HS-27A (cell line): ENCODE results near the gene KIAA1210.

Experiments
- DNase-seq: peaks from one replicate; pipeline ENCODE4 v3.0.0-alpha.2; 2012; ENCODE audit warnings: low read depth, missing footprints

The KIAA1210 gene

GRCh38 chrX:119090627-119091026 lies 37.0 kb downstream of the KIAA1210 start:
- no peak for DNase-seq

- DNase-seq, result no peak
These were observed 38.0 kb downstream of the KIAA1210 start for GRCh38 chrX:119089619-119090018.

DNA sequence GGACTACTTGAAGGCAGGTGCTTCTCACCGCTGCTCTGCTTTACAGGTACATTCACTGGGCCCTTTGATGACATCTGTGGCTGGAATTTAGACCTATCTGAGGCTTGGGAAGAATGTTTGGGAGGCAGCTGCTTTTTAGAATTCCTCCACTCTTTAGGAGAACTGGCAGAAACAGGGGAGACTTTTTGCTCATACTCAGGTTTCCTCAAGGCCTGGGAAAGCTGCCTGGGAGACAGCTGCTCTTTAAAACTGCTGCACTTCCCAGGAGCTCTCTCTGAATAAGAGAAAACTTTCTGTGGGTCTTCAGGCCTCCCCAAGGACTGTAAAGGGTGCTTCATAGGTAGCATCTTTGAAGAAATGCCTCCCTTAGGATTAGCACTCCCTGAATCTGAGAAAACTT lies 40.5 kb downstream of the KIAA1210 start:
- no peak for DNase-seq

- no peak for DNase-seq
These were observed 42.8 kb downstream of the KIAA1210 start for GRCh38 chrX:119084766-119085165.

DNA sequence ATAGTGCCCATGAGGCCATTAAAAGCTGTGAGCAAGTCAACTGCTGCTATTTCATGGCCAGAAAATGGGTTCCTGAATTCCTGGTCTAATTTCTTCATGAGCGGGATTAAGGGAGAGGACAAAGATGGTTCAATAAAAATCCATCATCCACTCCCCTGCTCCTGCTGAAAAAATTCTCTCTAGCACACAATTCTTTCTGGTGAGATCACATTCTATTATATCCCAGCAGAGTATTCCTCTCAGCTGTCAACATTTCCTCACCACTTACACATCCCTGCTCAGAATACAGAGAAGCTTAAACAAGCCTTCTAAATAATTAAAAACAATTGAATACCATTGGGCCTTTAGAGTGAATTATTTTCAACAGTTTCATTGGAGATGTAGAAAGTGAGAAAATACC lies 45.3 kb downstream of the KIAA1210 start:
- no peak for DNase-seq

GRCh38 chrX:119075270-119076025 lies 52.2 kb downstream of the KIAA1210 start:
- no peak for DNase-seq

- DNase-seq, result no peak
These were observed 53.7 kb downstream of the KIAA1210 start for GRCh38 chrX:119073911-119074310.

GRCh38 chrX:119073200-119073905 lies 54.3 kb downstream of the KIAA1210 start:
- no peak for DNase-seq

- no peak for DNase-seq
These were observed 54.9 kb downstream of the KIAA1210 start, which contains the start of gene CT47C1 for GRCh38 chrX:119072744-119073143. Gene CT47C1 (plus strand): TSS chrX:119072993. CDS start chrX:119073226, 233 bp downstream.

DNA sequence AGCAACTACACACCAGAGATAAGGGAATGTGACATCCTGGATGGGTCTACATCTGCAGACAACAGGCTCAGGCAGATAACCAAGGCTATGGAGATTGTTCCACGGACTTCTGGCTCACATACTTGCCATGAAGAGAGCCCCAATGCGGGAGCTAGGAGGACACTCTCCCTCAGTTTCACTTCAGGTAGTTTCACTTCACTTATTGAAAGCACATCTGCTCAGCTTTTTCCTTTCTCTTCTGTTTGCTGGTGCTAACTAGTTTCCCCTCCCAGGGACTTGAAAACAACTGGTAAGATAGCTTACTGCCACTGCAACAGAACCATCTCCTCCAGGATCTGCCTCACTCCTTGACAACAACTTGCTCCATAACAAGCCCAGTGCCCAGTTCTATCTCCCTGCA lies 56.2 kb downstream of the KIAA1210 start:
- no peak for DNase-seq

DNA sequence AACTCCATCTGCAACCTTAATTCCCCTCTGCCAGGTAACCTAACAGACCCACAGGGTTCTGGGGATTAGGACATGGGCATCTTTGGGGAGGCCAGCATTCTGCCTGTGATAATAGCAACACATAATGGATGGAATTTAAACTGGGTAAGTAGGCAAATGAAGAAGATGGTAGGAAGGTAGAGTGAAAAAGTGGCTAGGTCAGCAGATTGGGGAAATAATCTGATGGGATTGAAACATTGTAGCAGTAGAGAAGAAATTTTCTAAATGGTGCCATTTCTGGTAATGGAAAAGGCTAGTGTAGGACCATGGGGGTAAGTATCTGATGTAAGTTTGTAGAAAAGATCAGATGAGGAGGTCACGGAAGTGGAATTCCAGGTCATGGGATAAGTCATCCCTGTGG lies 57.9 kb downstream of the KIAA1210 start:
- no peak for DNase-seq

DNA sequence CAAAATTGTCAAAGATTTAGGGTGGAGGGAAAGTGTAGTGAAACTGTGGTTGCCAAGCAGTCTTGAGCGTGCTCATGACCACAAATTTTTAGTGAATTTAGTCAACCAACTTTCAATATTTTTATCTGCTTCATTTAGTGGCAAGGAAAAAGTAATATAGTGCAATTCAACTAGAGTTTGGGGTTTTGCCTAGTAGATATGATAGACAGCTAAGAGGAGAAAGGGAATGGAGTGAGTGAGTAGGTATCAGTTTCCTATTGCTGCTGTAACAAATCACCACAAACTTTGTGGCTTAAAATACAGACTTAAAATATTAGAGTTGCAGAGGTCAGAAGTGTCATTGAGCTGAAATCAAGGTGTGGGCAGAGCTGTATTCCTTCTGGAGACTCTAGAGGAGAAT lies 58.5 kb downstream of the KIAA1210 start:
- no peak for DNase-seq

GRCh38 chrX:119067023-119067739 lies 60.4 kb downstream of the KIAA1210 start:
- DNase-seq, result peak; percentile 39

DNA sequence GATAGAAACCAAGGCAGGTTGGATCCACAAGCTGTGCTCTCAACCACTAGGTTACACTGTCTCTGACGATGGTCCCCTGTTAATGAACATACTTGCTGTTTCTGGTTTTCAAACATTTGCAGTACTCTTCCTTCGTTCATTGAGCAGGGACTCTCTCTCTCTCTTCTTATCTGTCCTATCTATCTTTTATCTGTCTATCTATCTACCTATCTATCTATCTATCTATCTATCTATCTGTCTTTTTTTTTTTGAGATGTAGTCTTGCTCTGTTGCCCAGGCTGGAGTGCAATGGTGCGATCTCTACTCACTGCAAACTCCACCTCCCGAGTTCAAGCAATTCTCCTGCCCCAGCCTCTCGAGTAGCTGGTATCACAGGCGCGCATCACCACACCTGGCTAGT lies 64.2 kb downstream of the KIAA1210 start:
- DNase-seq, result no peak

DNA sequence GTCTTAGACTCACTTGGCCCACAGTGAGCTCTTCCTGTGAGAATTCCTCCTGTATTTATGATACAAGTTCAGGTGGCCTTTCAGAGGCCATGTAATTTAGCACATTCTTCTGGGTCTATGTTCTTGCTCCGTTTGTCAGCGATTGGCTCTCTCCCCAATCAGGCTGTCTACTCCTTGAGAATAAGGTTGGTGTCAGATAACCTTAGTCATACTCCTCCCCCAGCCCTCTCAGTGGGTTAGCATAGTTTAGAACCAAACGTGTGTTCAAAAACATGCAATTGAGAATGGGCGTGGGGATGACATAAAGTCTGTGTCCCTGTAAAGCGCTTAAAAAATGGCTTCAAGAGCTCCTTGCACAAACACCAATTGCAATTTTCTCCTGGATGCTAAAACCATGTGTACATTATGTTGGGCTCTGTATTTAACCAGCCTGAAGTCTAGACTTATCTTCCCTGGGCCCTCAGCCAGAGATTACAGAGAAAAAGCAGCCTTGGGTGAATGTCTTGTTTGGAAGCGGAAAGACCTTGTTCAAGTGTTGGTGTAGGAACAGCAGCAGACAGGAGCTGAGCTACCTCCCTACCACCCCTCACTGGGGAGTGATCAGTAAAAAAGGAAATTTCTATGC lies 64.8 kb downstream of the KIAA1210 start:
- DNase-seq, result no peak

DNA sequence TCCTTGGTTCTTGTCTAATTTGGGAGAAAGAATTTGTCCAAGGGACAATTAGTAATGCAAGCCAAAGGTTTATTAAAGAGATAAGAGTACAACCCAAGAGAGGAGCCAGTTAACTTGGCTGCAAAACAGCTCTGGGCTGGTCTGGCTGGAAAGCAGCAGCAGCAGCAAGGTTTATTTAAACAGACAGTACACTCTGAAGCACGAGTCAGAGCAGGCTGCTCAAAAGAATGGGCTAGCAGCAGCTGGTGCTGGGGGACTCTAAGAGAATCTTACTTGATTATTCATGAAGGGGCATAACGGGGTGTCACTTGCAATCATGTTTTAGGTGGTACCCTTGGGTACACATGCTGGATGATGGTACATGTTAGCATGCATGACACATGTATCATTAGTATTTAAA lies 71.9 kb downstream of the KIAA1210 start:
- DNase-seq, result no peak

DNA sequence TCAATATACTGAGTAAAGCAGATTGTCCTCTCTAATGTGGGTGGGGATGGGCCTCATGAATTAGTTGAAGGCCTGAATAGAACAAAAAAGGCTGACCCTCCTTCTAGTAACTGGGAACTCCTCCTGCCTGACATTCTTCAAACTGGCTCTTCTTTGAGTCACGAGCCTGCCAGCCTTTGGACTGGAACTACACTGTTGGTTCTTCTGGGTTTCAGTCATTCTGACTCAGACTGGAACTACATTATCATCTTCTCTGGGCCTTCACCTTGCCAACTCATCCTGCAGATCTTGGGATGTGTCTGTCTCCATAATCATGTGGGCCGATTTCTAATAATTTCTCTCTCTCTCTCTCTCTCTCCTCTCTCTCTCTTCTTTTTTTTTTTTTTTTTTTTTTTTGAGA lies 81.7 kb downstream of the KIAA1210 start:
- no peak for DNase-seq

DNA sequence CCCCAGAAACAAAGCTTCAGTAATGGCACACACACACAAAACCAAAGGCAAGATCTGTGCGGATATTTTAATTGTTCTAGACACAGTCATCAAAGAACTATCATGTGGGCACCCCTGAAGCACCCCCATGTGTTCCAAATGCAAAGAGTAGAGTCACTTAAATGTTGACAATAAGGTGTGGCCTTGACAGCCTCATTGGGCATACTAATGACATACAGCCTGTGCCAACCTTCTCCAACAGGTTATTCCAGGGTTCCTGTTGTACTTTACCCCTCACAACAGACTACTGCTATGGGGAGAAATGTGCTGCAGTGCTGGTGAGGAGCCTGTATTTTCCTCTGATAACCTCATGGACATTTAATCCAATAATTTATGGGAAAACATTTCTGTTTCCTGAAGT lies 84.6 kb downstream of the KIAA1210 start:
- no peak for DNase-seq

DNA sequence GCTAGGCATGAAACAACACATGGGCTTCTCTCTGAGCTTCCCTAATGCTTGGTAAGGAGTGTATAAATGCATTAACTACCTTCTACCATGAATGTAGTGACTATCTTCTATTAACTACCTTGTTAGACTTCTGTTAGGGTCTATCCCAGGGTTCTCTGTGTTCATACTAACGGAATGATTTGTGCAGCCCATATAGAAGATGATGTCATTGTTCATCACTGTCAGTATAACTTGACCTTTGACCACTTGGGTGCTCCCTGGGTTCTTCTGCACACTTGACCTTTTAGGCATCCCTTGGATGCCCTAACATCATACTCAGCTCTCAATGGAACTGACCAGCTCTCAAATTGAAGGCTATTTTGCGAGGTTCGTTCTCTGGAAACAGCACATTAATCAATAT lies 85.6 kb downstream of the KIAA1210 start:
- no peak for DNase-seq

DNA sequence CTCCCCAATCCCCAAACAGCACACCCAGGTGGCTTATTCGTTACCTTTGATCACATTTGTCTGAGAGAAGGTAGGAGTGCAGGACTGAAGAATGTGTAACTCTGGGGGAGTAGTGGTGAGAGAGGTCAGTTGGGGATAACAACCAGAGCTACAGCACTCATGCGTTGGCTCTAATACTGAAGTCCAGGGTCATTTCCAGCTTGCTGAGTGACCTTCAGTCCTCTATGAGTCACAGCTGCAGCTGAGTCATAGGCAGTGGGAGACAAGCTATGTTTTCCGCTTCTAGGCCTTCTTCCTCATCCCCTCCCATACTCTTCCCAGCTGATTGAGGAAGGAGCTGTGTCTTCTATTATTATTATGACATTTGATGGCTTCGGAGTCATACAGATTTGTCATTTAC lies 86.4 kb downstream of the KIAA1210 start:
- peak; percentile 60 for DNase-seq

DNA sequence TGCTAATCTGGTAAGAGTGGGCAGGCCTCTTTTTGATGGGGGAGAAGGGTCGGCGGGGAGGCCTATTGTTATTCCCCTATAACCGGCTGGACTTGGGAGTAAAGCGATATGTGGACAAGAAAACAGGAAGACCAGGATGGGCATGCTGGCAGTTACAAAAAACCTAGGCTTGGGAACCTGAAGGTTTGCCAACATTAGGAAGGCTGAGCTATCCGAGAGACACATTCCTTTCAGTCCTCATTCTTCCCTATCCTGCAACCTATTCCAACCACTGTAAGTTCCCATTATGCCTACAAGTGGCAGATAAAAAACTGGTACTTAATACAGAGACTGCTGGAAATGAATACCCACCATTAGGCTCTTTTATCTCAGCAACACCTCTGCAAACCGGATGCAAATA lies 87.2 kb downstream of the KIAA1210 start:
- DNase-seq, result no peak
